NCI-H2081 (cell line): Measurements from ENCODE around the gene PLCL2.
"Not testable (repeated sequence)": the region's sequence is repeated elsewhere in the genome, so short reads cannot be mapped to it uniquely, and the experiment has no call there.

Experiments
- DNase-seq, 2 experiments: peaks; one replicate each; lab custom pipeline; 2025; lab: John Stamatoyannopoulos, UW

The PLCL2 gene

GRCh38 chr3:17119201-17120072 lies 234.7 kb downstream of the PLCL2 start:
- no peak for DNase-seq

DNA sequence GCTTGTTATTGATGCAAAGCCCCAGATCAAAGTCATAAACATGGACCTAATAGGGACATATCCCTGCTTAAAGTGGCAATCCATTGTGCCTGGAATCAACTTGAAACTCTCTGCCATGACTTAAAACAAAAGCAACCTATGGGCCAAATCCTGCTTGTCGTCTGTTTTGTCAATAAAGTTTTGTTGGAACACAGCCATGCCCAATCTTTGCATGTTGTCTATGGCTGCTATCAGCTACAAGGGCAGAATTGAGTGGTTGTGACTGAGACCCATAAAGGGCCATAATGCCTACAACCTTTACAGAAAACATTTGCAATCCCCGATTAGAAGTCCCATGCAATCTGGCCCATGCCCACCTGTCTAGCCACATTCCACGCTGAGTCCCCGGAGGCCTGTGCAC lies 235.4 kb downstream of the PLCL2 start:
- no peak for DNase-seq

GRCh38 chr3:17121336-17121735 lies 236.6 kb downstream of the PLCL2 start:
- DNase-seq, result no peak

DNA sequence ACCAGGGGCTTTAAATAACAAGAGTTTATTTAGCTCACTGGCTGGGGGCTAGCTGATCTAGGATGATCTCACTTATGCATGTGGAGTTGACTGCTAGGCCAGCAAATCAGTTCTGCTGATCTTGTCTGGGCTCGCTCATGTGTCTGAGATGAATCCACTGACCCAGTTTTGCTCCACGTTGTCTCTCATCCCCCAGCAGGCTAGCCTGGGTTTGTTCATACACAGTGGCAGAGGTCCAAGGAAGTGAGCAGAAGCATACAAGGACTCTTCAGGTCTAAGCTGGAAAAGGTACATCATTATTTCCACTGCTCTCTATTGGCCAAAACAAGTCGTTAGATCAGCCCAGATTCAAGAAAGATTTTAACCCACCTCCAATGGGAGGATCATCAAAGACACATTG lies 238.0 kb downstream of the PLCL2 start:
- DNase-seq, result no peak

DNA sequence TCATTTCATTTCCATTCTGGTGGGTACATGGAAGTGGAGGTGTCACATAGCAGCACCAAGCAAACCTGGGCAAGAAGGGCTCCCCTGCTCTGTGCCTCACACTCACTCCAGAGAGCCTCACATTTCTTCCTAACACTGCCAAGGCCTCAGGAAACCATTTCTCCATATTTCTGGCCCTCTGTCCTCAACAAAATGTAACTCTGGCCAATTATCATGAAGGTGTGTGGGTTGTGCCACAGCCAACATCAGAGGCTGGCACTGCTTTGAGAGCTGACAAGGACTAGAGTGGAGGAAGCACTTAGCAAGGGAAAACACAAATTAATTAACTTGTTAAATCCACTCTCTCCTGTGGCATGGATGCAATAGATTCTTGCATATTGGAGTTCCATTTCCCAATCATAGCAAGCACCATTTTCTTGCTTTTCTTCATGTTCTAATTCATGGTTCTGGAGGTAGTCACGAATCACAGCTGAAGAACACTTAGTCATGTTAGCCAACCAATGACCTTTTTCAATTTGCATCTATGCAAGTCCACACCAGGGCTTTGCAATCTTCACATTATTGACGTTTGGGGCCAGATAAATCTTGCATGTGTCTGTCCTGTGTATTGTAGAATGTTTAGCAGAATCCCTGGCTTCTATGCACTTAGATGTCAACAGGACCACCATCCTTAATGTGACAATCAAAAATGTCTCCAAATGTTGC lies 241.1 kb downstream of the PLCL2 start:
- no peak for DNase-seq

DNA sequence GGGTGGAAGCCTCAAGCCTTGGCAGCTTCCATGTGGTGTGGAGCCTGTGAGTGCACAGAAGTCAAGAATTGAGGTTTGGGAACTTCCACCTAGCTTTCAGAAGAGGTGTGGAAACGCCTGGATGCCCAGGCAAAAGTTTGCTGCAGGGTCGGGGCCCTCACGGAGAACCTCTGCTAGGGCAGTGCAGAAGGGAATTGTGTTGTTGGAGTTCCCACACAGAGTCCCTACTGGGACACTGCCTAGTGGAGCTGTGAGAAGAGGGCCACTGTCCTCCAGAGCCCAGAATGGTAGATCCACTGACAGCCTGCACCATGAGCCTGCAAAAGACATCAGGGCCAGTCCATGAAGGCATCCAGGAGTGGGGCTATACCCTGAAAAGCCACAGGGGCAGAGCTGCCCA lies 243.9 kb downstream of the PLCL2 start:
- not testable (repeated sequence) for DNase-seq

GRCh38 chr3:17129556-17129955 lies 244.8 kb downstream of the PLCL2 start:
- no peak for DNase-seq

GRCh38 chr3:17130956-17131355 lies 246.2 kb downstream of the PLCL2 start:
- DNase-seq, result no peak

DNA sequence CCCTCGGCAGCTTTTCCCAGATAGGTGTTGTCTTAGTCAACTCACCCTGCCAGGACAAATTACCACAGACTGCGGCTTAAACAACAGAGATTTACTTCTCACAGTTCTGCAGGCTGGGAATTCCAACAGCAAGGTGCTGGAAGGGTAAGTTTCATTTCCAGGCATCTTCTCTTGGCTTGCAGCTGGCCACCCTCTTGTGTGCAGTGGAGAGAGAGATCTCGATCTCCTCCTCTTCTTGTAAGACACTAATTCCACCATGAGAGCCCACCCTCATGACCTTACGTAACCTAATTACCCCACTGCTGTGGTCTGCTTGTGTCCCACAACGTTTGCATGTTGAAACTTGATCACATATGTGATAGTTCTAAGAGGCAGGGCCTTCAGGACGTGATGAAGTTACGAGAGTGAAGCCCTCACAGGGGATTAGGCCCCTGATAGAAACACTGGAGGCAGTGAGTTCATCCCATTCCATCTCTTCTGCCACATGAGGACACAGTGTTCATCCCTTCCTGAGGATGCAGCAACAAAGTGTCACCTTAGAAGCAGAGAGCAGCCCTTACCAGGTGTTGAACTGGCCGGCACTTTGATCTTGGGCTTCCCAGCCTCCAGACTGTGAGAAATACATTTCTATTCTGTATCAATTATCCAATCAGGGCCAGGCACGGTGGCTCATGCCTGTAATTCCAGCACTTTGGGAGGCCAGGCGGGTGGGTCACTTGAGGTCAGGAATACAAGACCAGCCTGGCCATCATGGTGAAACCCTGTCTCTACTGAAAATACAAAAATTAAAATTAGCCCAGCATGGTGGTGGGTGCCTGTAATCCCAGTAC lies 247.7 kb downstream of the PLCL2 start:
- no peak for DNase-seq

DNA sequence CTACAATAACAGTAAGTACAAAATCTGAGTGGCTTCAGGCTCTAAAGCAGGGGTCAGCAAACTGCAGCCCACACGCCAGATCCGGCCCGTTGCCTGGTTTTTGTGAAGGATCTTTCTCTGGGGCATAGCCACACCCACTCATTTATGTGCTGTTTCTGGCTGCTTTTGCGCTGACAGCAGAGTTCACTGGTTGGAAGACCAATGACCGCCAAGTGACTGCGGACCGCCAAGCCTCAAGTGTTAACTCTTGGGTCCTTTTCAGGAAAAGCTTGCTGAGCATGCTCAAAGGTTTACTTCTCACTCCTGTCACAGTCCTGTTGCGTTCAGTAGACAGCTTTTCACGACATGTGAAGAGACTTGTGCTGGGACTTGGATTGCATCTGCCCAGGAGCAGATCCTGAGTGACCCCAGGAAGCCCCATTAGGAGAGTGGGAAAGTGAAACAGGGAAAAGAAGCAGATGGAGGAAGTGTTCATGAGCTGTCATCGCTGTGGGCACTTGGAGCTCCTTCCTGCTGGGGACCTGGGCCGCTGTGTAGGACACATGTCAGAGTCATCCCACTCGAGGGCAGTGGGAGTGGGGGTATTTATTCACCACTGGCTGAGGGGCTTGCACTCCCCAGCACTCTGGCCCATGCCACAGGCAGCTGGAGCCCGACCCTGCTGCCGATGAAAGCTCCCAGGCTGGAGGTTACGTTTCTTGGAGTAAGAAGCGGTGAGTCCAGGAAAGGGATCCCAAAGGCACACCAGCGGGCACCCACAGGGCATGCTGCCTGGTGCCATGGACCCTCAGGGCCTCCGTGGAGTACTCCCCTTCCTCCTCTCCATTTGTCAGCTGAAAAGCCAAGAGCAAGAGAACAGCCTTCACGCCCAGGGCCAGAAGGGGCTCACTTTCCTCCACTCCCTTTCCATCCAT lies 249.1 kb downstream of the PLCL2 start:
- DNase-seq, result no peak

DNA sequence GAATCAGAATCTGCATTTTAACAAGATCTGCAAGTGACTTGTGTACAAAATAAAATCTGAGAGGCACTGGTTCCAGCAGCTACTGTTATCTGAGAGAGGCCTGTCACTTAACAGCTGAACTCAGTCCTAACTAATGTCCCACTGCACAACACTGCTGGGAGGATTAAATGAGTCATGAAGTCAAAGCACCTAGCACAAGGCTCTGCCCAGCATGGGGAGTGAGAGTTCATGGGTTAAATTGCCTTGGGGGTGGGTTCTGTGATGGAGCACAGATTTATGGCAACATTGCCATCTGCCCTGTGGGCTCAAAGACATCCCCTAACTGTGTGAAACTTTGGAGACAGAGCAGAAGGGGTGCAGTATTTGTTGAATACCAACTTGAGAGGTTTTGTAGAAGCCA lies 250.9 kb downstream of the PLCL2 start:
- DNase-seq, result no peak

DNA sequence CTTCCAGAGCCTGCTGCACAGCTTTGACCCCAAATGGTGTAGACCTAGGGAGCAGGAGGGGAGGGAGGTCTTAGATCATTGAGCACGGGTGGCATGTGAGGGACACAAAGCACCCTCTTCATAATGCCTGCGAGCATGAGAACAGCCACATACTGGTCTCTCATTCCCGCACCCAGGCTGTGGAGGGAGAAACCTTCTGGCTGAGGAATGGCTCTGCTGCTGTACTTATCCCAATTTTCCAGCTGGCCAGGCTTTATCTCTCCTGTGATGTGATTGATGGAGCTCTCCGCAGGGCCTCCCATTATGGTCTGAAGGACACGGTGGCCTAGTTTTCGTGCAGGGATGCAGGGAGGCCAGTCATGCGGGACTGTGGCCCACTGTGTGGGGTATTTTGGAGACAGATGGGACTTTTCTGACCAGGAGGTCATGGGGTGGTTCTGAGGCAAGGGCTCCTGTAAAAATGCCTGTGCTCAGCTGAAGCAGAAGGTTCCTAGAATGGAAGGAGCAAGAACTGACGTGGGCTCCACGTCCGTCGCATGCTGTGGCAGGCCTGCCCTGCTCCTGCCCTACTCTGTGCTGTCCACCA lies 251.5 kb downstream of the PLCL2 start:
- DNase-seq, result no peak

GRCh38 chr3:17137321-17137826 lies 252.6 kb downstream of the PLCL2 start:
- no peak for DNase-seq

GRCh38 chr3:17138246-17139039 lies 253.7 kb downstream of the PLCL2 start:
- DNase-seq, result no peak
